HG02571 (cell line): Measurements from ENCODE around the gene HOXC6.
A peak's percentile ranks its signal among the peaks of the same experiment; 100 is the strongest.

ENCODE experiments used
- ATAC-seq: cut with Tn5 transposase; IDR thresholded peaks from one replicate; pipeline ENCODE4 v1.9.1; 2021; ENCODE audit warnings: mild to moderate bottlenecking, moderate library complexity; ENCODE audit not compliant: unreplicated experiment

Gene HOXC6

DNA sequence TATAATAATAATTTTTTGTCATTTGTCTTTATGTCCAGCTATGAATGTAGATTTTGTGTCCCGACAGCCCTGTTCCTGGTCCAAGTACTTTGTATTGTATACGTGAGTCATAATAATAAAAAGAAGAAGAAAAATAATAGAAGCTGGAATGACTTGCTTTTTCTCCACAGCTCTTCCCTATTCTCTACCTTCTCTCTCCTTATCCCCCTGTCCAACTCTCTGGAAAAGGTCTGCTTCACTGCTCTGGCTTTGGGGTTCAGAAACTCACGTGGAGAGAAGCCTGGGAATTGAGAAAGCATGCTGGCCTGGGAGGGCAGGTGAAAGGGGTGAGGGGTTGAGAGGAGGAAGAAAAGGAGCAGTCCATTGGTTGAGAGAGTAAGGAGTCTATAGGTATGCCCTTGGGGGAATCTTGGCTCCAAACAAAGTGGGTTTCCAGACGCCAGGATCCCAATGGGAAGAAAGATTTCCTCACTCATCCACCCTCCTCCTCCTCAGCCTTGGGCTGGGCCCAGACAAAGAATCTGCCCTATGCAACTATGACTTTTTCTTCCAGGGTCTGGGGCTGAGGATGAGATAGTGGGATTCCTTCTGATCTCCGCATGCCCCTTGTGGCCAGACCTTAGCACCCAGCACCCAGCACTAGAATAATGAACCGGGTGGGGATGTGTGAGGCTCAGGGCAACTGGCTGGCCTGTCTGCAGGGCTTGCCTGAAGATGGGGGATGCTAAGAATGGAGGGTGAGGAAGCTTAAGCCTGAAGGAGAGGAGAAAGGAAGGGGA lies 15.4 kb upstream of the HOXC6 start:
- no peak for ATAC-seq

DNA sequence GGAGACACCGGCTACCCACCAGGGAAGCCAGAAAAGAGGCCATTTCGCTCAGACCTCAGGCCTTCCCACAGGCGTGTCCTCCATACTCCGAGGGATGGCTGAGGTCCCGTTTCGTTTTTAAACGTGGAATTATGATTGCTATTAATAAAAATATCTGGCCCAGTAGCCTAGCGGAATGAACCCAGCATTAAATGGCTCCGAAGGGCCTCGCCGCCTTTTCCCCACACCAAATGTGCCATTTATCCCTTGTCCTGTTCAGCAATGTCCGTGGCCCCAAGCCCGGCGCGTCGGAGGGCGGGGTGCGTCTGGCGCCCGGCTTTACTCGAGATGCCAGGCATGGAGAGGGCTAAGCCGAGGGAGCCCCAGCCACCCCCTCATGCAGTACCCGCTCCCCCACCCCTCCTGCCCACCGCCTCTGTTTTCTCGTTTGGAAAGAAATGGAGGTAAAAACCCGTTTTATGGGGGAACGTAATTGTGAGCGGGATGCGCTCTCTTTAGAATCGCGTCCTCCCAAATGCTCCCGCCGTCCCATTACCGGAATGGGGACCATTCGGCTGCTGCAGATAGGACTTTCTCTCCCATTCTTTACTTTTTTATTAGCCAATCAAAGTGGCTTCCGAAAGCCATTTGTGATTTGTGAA lies 13.7 kb upstream of the HOXC6 start:
- no peak for ATAC-seq

DNA sequence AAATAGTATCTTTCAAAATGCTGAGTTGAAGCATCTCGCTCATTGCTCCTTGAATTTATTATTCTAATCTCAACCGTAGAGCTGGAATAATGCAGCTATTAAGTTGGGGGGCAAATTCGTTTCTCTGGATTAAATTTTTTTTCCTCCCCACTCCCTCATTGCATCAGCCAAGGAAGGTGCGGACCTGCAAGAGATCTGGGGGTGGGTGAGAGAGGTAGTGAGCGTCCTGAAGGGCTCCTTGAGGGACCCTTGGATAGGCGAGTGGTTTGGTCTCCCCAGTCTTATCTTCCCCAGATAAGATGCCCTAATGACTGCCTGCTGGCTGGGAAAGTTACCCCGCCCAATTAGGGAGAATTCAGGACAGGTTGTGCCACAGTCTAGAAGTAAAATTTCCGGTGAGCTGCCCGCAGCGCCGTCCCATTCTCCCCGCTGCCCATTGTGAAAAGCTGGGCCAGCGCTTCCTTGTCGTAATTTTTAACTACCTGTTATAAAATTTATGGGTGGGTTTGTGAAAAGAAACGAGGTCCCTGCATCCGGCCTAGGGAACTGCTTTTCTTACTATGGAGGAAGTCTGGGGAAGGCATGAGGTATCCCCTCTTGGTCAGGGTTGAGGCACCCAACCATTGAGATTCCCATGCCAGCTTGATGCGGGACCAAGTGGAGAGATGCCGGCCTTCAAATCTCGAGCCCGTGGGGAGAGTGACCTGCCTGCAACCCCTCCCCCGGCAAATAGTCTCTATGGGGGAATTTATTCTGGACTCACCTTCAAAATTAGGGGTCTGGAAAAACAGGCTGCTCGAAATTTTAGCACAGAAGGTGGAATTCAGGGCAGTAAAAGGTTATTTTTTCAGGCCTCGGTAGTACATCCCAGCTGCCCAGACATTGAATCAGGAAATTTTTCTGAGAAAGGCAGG lies 13.0 kb upstream of the HOXC6 start:
- no peak for ATAC-seq

- ATAC-seq, result no peak
Observed at GRCh38 chr12:54016051-54016450, 12.2 kb upstream of the HOXC6 start.

DNA sequence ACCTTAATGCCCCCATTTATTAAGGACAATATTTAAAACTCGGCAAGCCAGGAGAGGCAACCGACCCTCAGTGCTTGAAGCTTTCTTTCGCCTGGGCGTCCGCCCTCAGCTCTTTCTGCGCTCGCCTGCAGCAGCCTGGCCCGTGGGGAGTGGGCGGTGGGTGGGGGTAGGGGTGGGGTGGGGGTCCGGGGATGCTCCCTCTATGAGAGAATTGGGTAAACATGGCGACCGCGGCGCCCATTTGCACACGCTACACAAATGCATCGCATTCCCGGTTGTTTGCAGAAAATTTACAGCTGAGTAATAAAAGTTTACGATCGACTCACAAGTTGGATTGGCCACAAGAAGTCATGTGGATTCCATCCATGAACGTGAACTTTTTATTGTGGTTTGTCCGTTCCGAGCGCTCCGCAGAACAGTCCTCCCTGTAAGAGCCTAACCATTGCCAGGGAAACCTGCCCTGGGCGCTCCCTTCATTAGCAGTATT lies 11.7 kb upstream of the HOXC6 start:
- no peak for ATAC-seq

DNA sequence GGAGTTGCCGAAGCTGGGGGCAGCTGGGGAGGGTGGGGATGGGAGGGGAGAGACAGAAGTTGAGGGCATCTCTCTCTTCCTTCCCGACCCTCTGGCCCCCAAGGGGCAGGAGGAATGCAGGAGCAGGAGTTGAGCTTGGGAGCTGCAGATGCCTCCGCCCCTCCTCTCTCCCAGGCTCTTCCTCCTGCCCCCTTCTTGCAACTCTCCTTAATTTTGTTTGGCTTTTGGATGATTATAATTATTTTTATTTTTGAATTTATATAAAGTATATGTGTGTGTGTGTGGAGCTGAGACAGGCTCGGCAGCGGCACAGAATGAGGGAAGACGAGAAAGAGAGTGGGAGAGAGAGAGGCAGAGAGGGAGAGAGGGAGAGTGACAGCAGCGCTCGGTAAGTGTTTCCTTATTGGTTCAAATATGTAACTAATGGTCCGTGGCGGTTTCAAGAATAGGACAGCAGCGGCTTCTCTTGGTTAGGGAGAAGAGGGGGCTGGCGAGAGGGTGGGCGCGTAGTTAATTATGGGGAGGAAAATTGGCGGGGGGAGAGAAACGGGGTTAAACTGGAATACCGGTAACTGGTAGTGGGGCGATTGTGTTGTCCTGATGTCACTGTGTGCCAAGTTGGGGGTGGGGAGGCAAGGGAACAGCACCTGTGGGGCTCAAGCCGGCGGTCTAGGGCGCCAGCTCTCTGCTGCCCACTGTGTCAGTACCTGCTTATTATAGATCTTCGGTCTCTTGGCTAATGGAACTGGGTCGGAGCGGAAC lies 11.0 kb upstream of the HOXC6 start:
- ATAC-seq, result peak; percentile 34

DNA sequence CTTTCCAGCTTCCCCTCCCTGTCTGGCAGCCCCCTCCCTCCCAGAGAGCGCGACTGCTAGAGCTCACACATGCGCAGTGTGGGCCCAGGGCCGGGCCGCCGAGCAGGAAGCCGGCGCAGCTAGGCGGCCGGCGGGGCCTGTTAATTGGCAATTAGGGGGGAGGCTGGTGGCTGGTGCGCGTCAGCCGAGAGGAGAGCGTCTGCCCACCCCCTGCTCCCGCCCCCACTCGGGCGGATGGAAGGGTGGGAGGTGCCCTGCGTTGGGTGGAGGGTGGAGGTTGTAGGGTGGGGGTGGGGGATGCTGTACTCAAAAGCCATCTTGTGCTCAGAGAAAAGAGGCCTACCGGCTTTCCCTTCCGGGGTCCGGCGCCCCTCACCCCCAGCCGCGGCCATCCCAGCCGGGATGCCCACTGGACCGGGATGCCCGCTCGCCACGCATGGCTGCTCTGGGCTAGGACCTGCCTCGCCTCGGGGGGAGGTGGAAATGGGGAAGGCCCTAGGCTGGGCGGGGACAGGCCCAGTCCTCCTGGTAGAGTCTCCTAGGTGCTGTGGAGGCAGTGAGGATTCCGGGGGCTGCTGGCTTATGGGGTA lies 10.3 kb upstream of the HOXC6 start:
- ATAC-seq, result peak; percentile 64

- no peak for ATAC-seq
Observed at GRCh38 chr12:54018468-54018984, 9.7 kb upstream of the HOXC6 start.

DNA sequence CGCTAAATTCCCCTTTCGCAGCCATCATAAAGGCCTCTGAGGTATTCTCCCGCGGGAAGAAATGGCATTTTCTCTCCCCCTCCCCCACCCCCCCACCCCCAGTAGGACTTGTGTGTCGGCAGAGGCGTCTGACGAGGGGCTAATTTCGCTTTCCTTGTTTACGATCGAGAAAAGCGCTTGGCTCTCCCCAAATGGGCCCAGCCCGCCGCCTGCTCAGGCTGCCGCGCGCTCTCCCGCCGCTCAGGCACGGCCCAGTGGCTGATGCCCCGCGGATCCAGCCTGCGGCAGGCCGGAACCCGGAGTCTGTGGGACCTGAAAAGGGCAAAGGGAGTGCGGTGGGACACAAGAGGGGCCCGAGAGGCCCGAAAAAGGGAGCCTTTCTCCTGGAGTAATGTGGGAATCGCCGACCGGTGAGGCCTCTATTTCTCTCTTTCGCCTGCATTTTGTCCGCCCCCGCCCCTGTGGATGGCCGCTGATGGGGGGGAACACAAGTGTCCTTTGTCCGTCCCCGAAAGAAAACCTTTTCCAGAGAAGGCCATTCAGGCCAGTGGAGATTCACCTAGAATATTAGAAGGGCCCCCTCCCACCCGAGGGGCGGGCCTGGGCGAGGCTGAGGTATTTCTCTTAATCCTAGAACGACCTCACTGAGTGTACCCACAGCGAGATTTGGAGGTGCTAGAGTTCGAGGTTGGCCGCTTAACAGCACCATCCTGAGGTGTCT lies 9.0 kb upstream of the HOXC6 start:
- ATAC-seq, result no peak

DNA sequence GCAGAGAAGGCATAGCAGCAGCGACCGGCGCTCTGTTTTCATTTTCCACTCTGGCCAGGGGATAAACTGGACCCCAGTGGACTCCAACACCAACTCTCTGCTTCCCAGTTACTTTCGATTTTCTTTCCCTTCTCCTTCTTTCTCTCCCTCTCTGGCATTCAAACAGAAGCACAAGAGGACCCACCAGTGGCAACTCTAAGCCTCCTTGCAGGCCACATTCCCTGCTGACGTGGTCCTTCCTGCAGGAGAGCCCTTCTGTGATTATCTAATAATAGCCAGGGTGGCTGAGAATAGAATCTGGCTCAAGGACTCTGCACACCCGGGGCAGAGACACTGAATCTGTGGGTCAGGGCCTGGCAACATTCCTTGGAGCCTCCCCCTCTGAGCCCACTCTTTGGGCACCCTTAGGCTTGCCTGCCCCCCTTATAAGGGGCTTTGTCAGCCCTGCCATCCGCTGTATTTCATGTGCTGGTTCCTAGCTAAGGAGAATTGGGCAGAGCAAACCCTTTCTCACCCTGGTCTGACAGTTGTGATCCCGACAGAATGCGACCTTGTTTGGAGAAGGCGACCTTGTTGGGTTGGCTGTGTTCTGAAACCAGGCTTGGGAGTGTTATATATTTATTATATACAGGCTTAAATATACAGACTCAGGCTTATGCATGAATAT lies 8.2 kb upstream of the HOXC6 start:
- ATAC-seq, result no peak

DNA sequence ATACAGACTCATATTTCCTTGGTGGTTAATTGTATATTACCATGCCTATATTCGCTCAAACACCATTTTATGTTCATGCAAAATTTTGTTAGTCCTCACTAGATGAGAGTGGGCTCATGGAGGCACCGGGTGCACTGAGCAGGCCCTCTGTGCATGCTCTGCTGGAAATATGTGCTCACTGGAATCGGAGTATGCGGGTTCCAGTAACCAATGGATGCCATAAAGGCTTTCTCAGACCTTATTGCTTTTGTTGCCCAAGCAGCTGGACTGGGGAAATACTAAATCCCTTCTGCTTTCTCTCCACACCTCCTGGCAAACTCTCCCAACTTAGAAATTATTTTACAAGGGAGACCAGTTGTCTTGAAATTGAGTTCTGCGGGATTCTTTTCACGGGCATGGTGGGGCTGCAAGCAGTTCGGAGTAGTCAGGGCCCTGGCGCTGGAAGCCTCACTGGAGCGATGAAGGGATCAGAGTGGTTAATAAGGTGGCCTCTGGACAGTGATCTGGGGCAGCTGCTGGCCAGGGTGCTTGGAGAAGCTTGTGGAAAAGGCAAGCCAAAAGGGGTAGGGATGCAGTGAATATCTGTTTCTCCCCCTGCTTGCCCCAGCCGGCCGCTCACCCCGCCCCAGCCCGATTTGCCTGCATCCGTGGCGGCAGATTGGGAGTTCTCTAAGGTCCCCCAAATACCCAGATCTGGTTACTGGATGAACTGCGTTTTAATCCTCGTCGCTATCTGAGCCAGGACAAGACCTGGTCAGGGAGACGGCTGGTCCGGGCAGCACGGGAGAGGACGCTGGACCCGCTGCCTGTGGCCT lies 7.4 kb upstream of the HOXC6 start:
- ATAC-seq, result no peak

- ATAC-seq, result no peak
Observed at GRCh38 chr12:54021432-54022013, 6.7 kb upstream of the HOXC6 start.

- no peak for ATAC-seq
Observed at GRCh38 chr12:54022960-54023884, 5.0 kb upstream of the HOXC6 start.

DNA sequence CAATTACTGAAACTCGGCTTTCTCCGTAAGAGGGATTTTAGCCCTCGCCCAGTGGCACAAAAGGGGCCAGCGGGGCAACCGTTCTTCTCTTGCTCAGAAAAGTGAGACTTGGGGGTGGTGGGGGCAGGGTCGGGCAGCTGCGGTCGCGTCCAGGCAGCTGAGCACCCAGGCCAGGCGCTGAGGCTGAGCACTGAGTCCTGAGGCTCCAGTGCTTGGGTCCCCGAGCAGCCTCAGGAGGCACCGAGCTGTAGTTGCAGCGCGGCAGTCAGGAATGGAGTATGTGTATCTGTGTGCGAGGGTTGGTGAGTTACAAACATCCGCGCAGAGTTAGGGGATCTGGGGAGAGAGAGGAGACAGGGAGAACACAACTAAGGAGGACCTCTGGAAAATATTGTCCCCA lies 4.1 kb upstream of the HOXC6 start:
- no peak for ATAC-seq

- ATAC-seq, result no peak
Observed at GRCh38 chr12:54024581-54025305, 3.5 kb upstream of the HOXC6 start.
